Renal pelvis (tissue), 12 donors: ENCODE measurements around the gene EPHA6. TPM values are rescaled to one million over a fixed set of nuclear protein-coding genes. Genes with fewer than 3 reads are reported as not detected.

Experiments
- DNase-seq: peaks from one replicate; pipeline ENCODE4 v3.0.0-alpha.2; 2013
- long read RNA-seq, 16 experiments: transcript quantifications; one replicate each; lab custom pipeline, GENCODE V29; 2026
- polyA plus RNA-seq, 3 donors: library from polyadenylated mRNA; unstranded; fragments of 120-200 nt; gene quantifications; one replicate each; pipeline ENCODE4 v1.2.1, GENCODE V29; 2013; ENCODE audit not compliant: insufficient read length in 3 of 3

Gene EPHA6
- under 1 TPM; 0.62 to 0.93 (median 0.92) TPM for polyA plus RNA-seq
- long read RNA-seq, donor 1 = 0 reads
- long read RNA-seq, donor 2 = 0 reads
- long read RNA-seq, donor 3 = 0 reads
- long read RNA-seq, donor 4 = 0 reads
- long read RNA-seq, donor 5 = 0 reads
- long read RNA-seq, donor 6 = 0 reads
- long read RNA-seq, donor 7 = 0 reads
- long read RNA-seq, donor 8 = 0 reads
- long read RNA-seq, donor 9 = 0 reads
- long read RNA-seq, donor 10 = 0 reads
- long read RNA-seq, donor 11 = 0 reads
- long read RNA-seq, donor 12 = 0 reads
- long read RNA-seq, donor 13 = 0 reads
- long read RNA-seq, donor 14 = 0 reads
- long read RNA-seq, donor 15 = 0 reads
- long read RNA-seq, donor 16 = 0 reads

GRCh38 chr3:96813820-96814650, at the start of gene EPHA6:
EPHA6 (plus strand) TSS chr3:96814594.
- peak; percentile 54 for DNase-seq

GRCh38 chr3:96776818-96777217, 37.6 kb upstream of the EPHA6 start:
- DNase-seq = no peak

- DNase-seq = no peak
These were observed 34.6 kb upstream of the EPHA6 start for GRCh38 chr3:96779810-96780209.

GRCh38 chr3:96796101-96796500, 18.3 kb upstream of the EPHA6 start:
- DNase-seq = no peak

- no peak for DNase-seq
These were observed 10.5 kb upstream of the EPHA6 start for GRCh38 chr3:96803870-96804269.

GRCh38 chr3:96806341-96806740, 8.1 kb upstream of the EPHA6 start:
- DNase-seq = no peak

- peak; percentile 74 for DNase-seq
These were observed 1.1 kb upstream of the EPHA6 start for GRCh38 chr3:96813134-96813819.

GRCh38 chr3:96814651-96815567, 515 bp downstream of the EPHA6 start:
- DNase-seq = no peak

- DNase-seq = no peak
These were observed 16.8 kb downstream of the EPHA6 start for GRCh38 chr3:96831175-96831574.

- DNase-seq = no peak
These were observed 18.9 kb downstream of the EPHA6 start for GRCh38 chr3:96833301-96833700.

GRCh38 chr3:96836153-96836915, 21.9 kb downstream of the EPHA6 start:
- DNase-seq = no peak

GRCh38 chr3:96843505-96844203, 29.3 kb downstream of the EPHA6 start:
- DNase-seq = no peak

GRCh38 chr3:96844204-96844514, 29.8 kb downstream of the EPHA6 start:
- no peak for DNase-seq

GRCh38 chr3:96852849-96853248, 38.5 kb downstream of the EPHA6 start:
- DNase-seq = no peak

GRCh38 chr3:96860882-96861281, 46.5 kb downstream of the EPHA6 start:
- DNase-seq = no peak

- DNase-seq = peak; percentile 33
These were observed 48.8 kb downstream of the EPHA6 start for GRCh38 chr3:96863129-96863740.

GRCh38 chr3:96865605-96866004, 51.2 kb downstream of the EPHA6 start:
- DNase-seq = no peak

- no peak for DNase-seq
These were observed 54.9 kb downstream of the EPHA6 start for GRCh38 chr3:96869316-96869715.

GRCh38 chr3:96877510-96877909, 63.1 kb downstream of the EPHA6 start:
- DNase-seq = no peak

- no peak for DNase-seq
These were observed 85.6 kb downstream of the EPHA6 start for GRCh38 chr3:96900031-96900430.
